CD4-positive, alpha-beta T cell (primary cell): ENCODE data around the gene UBA6. TPM values are rescaled to one million over a fixed set of nuclear protein-coding genes. Genes with fewer than 3 reads are reported as not detected.
"Not testable (repeated sequence)": the region's sequence is repeated elsewhere in the genome, so short reads cannot be mapped to it uniquely, and the experiment has no call there.

Experiments used
- ATAC-seq: fragments of 200-7000 bp; cut with Tn5 transposase; one replicate; pipeline ENCODE4 v1.10.0; 2022; ENCODE audit warnings: mild to moderate bottlenecking; ENCODE audit not compliant: poor library complexity
- CTCF ChIA-PET: fragments of 350-600 bp; sonication (Branson Sonifier 250); formaldehyde crosslinking; loops from one replicate; lab custom pipeline; 2021; ENCODE audit warnings: antibody characterized with exemption, inconsistent platforms; lab: Charles Lee
- POLR2A ChIA-PET: fragments of 350-600 bp; sonication (Branson Sonifier 250); formaldehyde crosslinking; loops from one replicate; lab custom pipeline; 2021; ENCODE audit warnings: antibody characterized with exemption, inconsistent platforms; lab: Charles Lee
- DNase-seq, 14 experiments: peaks; one replicate each; pipeline ENCODE4 v3.0.0-alpha.2; 2013 to 2020; ENCODE audit warnings: mixed read lengths in 2 of 14
- H3K27ac ChIP-seq, 2 donors: one replicate each; pipeline versions ENCODE4 v1.5.1 to v1.7.0; 2013; ENCODE audit warnings: low read length in 2 of 2, low read depth in 1 of 2, mild to moderate bottlenecking in 1 of 2
- H3K27me3 ChIP-seq, 2 experiments: 1 replicate in 1 of 2; 2 replicates in 1 of 2; pipeline versions ENCODE4 v1.6.1 to v1.7.0; 2013; ENCODE audit warnings: low read length in 2 of 2, control low read depth in 1 of 2, mild to moderate bottlenecking in 1 of 2, moderate library complexity in 1 of 2; ENCODE audit not compliant: insufficient read depth in 2 of 2, control insufficient read depth in 1 of 2
- H3K36me3 ChIP-seq: one replicate; pipeline ENCODE4 v1.6.1; 2013; ENCODE audit warnings: low read length, control low read depth; ENCODE audit not compliant: insufficient read depth
- H3K4me1 ChIP-seq: one replicate; pipeline ENCODE4 v1.6.1; 2013; ENCODE audit warnings: low read length, control low read depth; ENCODE audit not compliant: insufficient read depth
- H3K4me3 ChIP-seq: one replicate; pipeline ENCODE4 v1.5.1; 2013; ENCODE audit warnings: mild to moderate bottlenecking, low read length, moderate library complexity
- H3K9me3 ChIP-seq, 2 experiments: 1 replicate in 1 of 2; 2 replicates in 1 of 2; pipeline versions ENCODE4 v1.6.1 to v1.7.0; 2013; ENCODE audit warnings: low read length in 2 of 2, mild to moderate bottlenecking in 2 of 2, control low read depth in 1 of 2, moderate library complexity in 1 of 2; ENCODE audit not compliant: control insufficient read depth in 1 of 2, insufficient read depth in 1 of 2
- H3K27ac Mint-ChIP-seq: one replicate; pipeline ENCODE4 v1.8.0; 2020; ENCODE audit warnings: mixed read lengths
- H3K27me3 Mint-ChIP-seq: one replicate; pipeline ENCODE4 v1.8.0; 2021; ENCODE audit warnings: mixed read lengths
- H3K36me3 Mint-ChIP-seq: one replicate; pipeline ENCODE4 v1.8.0; 2021; ENCODE audit warnings: low read depth, mixed read lengths
- H3K4me1 Mint-ChIP-seq: one replicate; pipeline ENCODE4 v1.8.0; 2021; ENCODE audit warnings: low read depth, mixed read lengths
- H3K4me3 Mint-ChIP-seq: one replicate; pipeline ENCODE4 v1.8.0; 2020; ENCODE audit warnings: mild to moderate bottlenecking, mixed read lengths
- H3K9me3 Mint-ChIP-seq: one replicate; pipeline ENCODE4 v1.8.0; 2020; ENCODE audit warnings: mixed read lengths
- intact Hi-C, 2 experiments: fragments of 100-400 bp; cut with DNase I in 1 of 2; cut with micrococcal nuclease in 1 of 2; formaldehyde crosslinking; loops; one replicate each; pipeline versions ENCODE4 v1.15.1 to v1.9.0; 2023 to 2025; cut with DNase I, micrococcal nuclease
- total RNA-seq, 174 experiments: library from RNA in 2 of 174; stranded (reverse) in 2 of 174; gene quantifications; one replicate each; pipeline ENCODE4 v1.2.3 and lab custom pipeline; 2021 to 2026
- TF ChIP-seq, protein P1 (sequence below): fragments of 200-600 bp; IDR thresholded peaks from one replicate; pipeline ENCODE4 v1.8.0; 2022; ENCODE audit warnings: antibody characterized with exemption, mild to moderate bottlenecking

Gene UBA6
- total RNA-seq, 2 experiments from 2014 or later = 33.4 to 45.5 TPM

DNA sequence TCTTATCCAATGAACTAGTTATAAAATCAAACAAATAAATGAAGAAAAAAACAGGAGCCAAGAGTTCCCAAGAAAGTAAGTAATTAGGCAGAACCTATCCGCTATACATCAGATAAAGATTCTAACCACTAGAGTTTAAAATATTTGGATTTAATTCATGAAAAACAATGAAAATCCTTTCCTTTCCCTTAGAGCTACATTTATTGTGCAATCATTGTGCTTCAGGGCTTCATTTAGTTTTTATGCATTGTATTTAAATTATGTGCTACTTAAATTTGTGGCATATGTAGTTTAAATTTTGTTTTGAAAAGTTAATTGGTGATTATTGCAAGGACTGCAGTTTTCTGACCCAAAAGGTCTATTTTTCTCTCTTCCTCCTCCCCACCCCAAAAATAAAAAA lies 35.3 kb upstream of the UBA6 start:
- Mint-ChIP-seq H3K36me3 (no peaks in the 10 kb centered on the region), H3K4me3 (no peak overlapping the region), H3K9me3 (no peaks in the 10 kb centered on the region), H3K27me3 (no peaks in the 10 kb centered on the region), H3K27ac (no peak overlapping the region), H3K4me1 (no peaks in the 10 kb centered on the region)
- ATAC-seq (no peak), DNase-seq (no peak)
- Histone ChIP-seq H3K27ac (no peak overlapping the region), H3K4me1 (no peaks in the 10 kb centered on the region), H3K9me3 (no peaks in the 10 kb centered on the region), H3K4me3 (no peak overlapping the region), H3K36me3 (peaks cover 3% of the 10 kb centered on the region), H3K27me3 (no peaks in the 10 kb centered on the region)
- POLR2A ChIA-PET = interaction anchor here (1.2 kb wide), 1 partner anchor 35 kb away, joined by 3 read pairs; the partner anchor contains the start of gene UBA6
- TF ChIP-seq, protein P1, sequence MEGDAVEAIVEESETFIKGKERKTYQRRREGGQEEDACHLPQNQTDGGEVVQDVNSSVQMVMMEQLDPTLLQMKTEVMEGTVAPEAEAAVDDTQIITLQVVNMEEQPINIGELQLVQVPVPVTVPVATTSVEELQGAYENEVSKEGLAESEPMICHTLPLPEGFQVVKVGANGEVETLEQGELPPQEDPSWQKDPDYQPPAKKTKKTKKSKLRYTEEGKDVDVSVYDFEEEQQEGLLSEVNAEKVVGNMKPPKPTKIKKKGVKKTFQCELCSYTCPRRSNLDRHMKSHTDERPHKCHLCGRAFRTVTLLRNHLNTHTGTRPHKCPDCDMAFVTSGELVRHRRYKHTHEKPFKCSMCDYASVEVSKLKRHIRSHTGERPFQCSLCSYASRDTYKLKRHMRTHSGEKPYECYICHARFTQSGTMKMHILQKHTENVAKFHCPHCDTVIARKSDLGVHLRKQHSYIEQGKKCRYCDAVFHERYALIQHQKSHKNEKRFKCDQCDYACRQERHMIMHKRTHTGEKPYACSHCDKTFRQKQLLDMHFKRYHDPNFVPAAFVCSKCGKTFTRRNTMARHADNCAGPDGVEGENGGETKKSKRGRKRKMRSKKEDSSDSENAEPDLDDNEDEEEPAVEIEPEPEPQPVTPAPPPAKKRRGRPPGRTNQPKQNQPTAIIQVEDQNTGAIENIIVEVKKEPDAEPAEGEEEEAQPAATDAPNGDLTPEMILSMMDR = no peak
- CTCF ChIA-PET = no interaction called here
- intact Hi-C loops = no loop called here

DNA sequence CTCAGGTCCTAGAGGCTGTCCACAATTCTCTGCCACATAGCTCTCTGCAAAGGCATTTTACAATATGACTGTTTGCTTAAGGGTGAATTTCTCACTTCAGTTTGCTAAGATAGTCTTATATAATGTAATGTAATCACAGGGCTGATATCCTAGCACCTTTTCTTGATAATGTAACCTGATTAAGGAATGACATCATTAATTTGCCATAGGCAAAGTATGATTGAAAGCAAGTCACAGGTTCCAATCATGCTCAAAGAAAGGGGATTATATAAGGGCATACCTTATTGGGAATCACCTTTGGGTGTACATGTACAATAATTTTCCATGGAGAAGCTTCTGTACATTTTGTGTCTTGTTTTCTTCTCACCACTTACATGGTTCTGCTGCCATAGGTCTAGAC lies 34.4 kb upstream of the UBA6 start:
- intact Hi-C loops = no loop called here
- no peak overlapping the region for H3K4me3 ChIP-seq
- no peaks in the 10 kb centered on the region for H3K9me3 Mint-ChIP-seq
- H3K27ac Mint-ChIP-seq = no peak overlapping the region
- TF ChIP-seq, protein P1 = no peak
- ChIA-PET POLR2A (no interaction called here), CTCF (interaction anchor here (1.5 kb wide), 1 partner anchor 11 kb away, joined by 4 read pairs; no protein-coding TSS in a partner anchor)
- DNase-seq (no peak), ATAC-seq (no peak)
- no peaks in the 10 kb centered on the region for H3K4me1 ChIP-seq
- H3K27me3 Mint-ChIP-seq = no peaks in the 10 kb centered on the region
- H3K36me3 ChIP-seq = peaks cover 3% of the 10 kb centered on the region
- H3K4me3 Mint-ChIP-seq = no peak overlapping the region
- no peaks in the 10 kb centered on the region for H3K4me1 Mint-ChIP-seq
- no peak overlapping the region for H3K27ac ChIP-seq
- H3K36me3 Mint-ChIP-seq = no peaks in the 10 kb centered on the region
- H3K9me3 ChIP-seq = no peaks in the 10 kb centered on the region
- no peaks in the 10 kb centered on the region for H3K27me3 ChIP-seq

GRCh38 chr4:67730511-67730910 lies 29.6 kb upstream of the UBA6 start:
- ATAC-seq, H3K9me3 ChIP-seq, H3K36me3 ChIP-seq, DNase-seq, H3K4me3 ChIP-seq, H3K4me1 ChIP-seq, intact Hi-C loops, H3K27me3 ChIP-seq, H3K27ac Mint-ChIP-seq, H3K27me3 Mint-ChIP-seq, H3K4me3 Mint-ChIP-seq, H3K4me1 Mint-ChIP-seq, H3K36me3 Mint-ChIP-seq, H3K9me3 Mint-ChIP-seq, H3K27ac ChIP-seq, POLR2A ChIA-PET, CTCF ChIA-PET: not testable (repeated sequence)

- CTCF ChIA-PET = no interaction called here
Measured at GRCh38 chr4:67727124-67727850, 26.3 kb upstream of the UBA6 start.

More at GRCh38 chr4:67727124-67727850, 26.3 kb upstream of the UBA6 start:
- Histone ChIP-seq H3K4me3 (no peak overlapping the region), H3K4me1 (no peaks in the 10 kb centered on the region), H3K9me3 (peaks cover 0 to 4% of the 10 kb centered on the region in 2 experiments), H3K27ac (no peak overlapping the region), H3K27me3 (no peaks in the 10 kb centered on the region), H3K36me3 (peaks cover 10% of the 10 kb centered on the region)
- TF ChIP-seq, protein P1 = no peak
- ATAC-seq = no peak
- Mint-ChIP-seq H3K27ac (no peak overlapping the region), H3K36me3 (peaks cover 7% of the 10 kb centered on the region), H3K4me3 (no peak overlapping the region), H3K4me1 (no peaks in the 10 kb centered on the region), H3K27me3 (no peaks in the 10 kb centered on the region), H3K9me3 (peaks cover 2% of the 10 kb centered on the region)
- POLR2A ChIA-PET = no interaction called here
- no peak for DNase-seq
- intact Hi-C loops = no loop called here
